WTC11 (cell line): Measurements from ENCODE around the gene MRPL24. TPM values are rescaled to one million over a fixed set of nuclear protein-coding genes. Genes with fewer than 3 reads are reported as not detected.

Experiments used
- ATAC-seq: fragments of 200-7000 bp; cut with Tn5 transposase; 2 replicates; pipeline ENCODE4 v1.10.0; 2021; ENCODE audit warnings: mild to moderate bottlenecking, moderate library complexity
- CTCF ChIA-PET: fragments of 300-600 bp; sonication (Branson Sonifier 250); formaldehyde crosslinking; loops from one replicate; lab custom pipeline; 2021; ENCODE audit warnings: antibody characterized with exemption; lab: Charles Lee
- POLR2A ChIA-PET: fragments of 350-600 bp; sonication (Branson Sonifier 250); formaldehyde crosslinking; loops from one replicate; lab custom pipeline; 2021; ENCODE audit warnings: antibody characterized with exemption; lab: Charles Lee
- DNase-seq: peaks from one replicate; pipeline ENCODE4 v3.0.0; 2021; ENCODE audit warnings: low spot score
- H3K27ac Mint-ChIP-seq: 2 replicates; pipeline ENCODE4 v1.8.0; 2021; ENCODE audit warnings: mixed read lengths
- H3K27me3 Mint-ChIP-seq: 2 replicates; pipeline ENCODE4 v1.8.0; 2021; ENCODE audit warnings: low read depth, mild to moderate bottlenecking, moderate library complexity, mixed read lengths
- H3K36me3 Mint-ChIP-seq: 2 replicates; pipeline ENCODE4 v1.8.0; 2021; ENCODE audit warnings: mixed read lengths
- H3K4me1 Mint-ChIP-seq: 2 replicates; pipeline ENCODE4 v1.8.0; 2022; ENCODE audit warnings: mixed read lengths
- H3K4me3 Mint-ChIP-seq: 2 replicates; pipeline ENCODE4 v1.8.0; 2021; ENCODE audit warnings: mild to moderate bottlenecking, moderate library complexity, mixed read lengths
- H3K9me3 Mint-ChIP-seq: 2 replicates; pipeline ENCODE4 v1.8.0; 2021; ENCODE audit warnings: mixed read lengths
- ATF1 ChIP-seq: sonication (generic); formaldehyde crosslinking; IDR thresholded peaks from 2 replicates; pipeline ENCODE4 v1.8.1; 2023; ENCODE audit warnings: mild to moderate bottlenecking, moderate library complexity, missing genetic modification reagents
- JUN ChIP-seq: sonication (generic); formaldehyde crosslinking; IDR thresholded peaks from 2 replicates; pipeline ENCODE4 v1.8.0; 2023; ENCODE audit warnings: mild to moderate bottlenecking, missing genetic modification reagents
- KAT7 ChIP-seq: sonication (generic); formaldehyde crosslinking; IDR thresholded peaks from 2 replicates; pipeline ENCODE4 v1.8.1; 2023; ENCODE audit warnings: missing genetic modification reagents, mild to moderate bottlenecking, borderline replicate concordance
- MAX ChIP-seq: sonication (generic); formaldehyde crosslinking; IDR thresholded peaks from 2 replicates; pipeline ENCODE4 v1.8.0; 2022; ENCODE audit warnings: mild to moderate bottlenecking, missing genetic modification reagents
- RORB ChIP-seq: fragments of 250-450 bp; sonication (Bioruptor Pico); IDR thresholded peaks from 2 replicates; pipeline ENCODE4 v1.9.0; 2021; ENCODE audit warnings: mild to moderate bottlenecking
- SMAD4 ChIP-seq: sonication (generic); formaldehyde crosslinking; IDR thresholded peaks from 2 replicates; pipeline ENCODE4 v1.8.0; 2022; ENCODE audit warnings: mild to moderate bottlenecking, missing genetic modification reagents
- SOX15 ChIP-seq: fragments of 250-450 bp; sonication (Bioruptor Pico); IDR thresholded peaks from 2 replicates; pipeline ENCODE4 v1.9.0; 2021; ENCODE audit warnings: mild to moderate bottlenecking
- SP1 ChIP-seq: sonication (generic); formaldehyde crosslinking; conservative IDR thresholded peaks from 2 replicates; pipeline ENCODE4 v1.8.1; 2022; ENCODE audit warnings: missing genetic modification reagents
- TEAD4 ChIP-seq: sonication (generic); formaldehyde crosslinking; IDR thresholded peaks from 2 replicates; pipeline ENCODE4 v1.8.0; 2022; ENCODE audit warnings: mild to moderate bottlenecking, missing genetic modification reagents
- ZNF219 ChIP-seq: sonication (generic); formaldehyde crosslinking; IDR thresholded peaks from 2 replicates; pipeline ENCODE4 v1.8.0; 2023; ENCODE audit warnings: missing genetic modification reagents, mild to moderate bottlenecking, borderline replicate concordance
- ZNF263 ChIP-seq: sonication (generic); formaldehyde crosslinking; IDR thresholded peaks from 2 replicates; pipeline ENCODE4 v1.8.1; 2022; ENCODE audit warnings: low read depth, mild to moderate bottlenecking, moderate library complexity, missing genetic modification reagents
- ZNF416 ChIP-seq: fragments of 250-450 bp; sonication (Bioruptor Pico); IDR thresholded peaks from 2 replicates; pipeline ENCODE4 v1.9.0; 2021; ENCODE audit warnings: mild to moderate bottlenecking, inconsistent platforms
- total RNA-seq: library from RNA; stranded (reverse); gene quantifications from 3 replicates; pipeline ENCODE4 v1.2.3, GENCODE V29; 2021
- TF ChIP-seq, protein P1 (sequence below): sonication (generic); formaldehyde crosslinking; IDR thresholded peaks from 2 replicates; pipeline ENCODE4 v1.8.1; 2022; ENCODE audit warnings: low read depth, mild to moderate bottlenecking, moderate library complexity, missing genetic modification reagents, borderline replicate concordance
- TF ChIP-seq, protein P2 (sequence below): sonication (generic); formaldehyde crosslinking; IDR thresholded peaks from 2 replicates; pipeline ENCODE4 v1.8.1; 2023; ENCODE audit warnings: mild to moderate bottlenecking, missing genetic modification reagents, borderline replicate concordance

Gene MRPL24
- total RNA-seq, 1 experiment from 2014 or later, result 35.2 TPM

- ATAC-seq, result no peak
- no peak for DNase-seq
- ChIA-PET POLR2A (interaction anchor here (0.5 to 1.6 kb wide), 4 partner anchors 22 to 222 kb away, joined by 3 to 5 read pairs (median 4); no protein-coding TSS in a partner anchor), CTCF (interaction anchor here (0.7 to 25.2 kb wide), 9 partner anchors 10 to 209 kb away, joined by 3 to 1553 read pairs (median 7); partner anchors contain the start of genes ISG20L2, METTL25B and NTRK1)
- no peak for TF ChIP-seq JUN (CRISPR knock-in tag)
- no peak for TF ChIP-seq KAT7
- no peak for TF ChIP-seq SP1
- no peak for TF ChIP-seq ZNF263 (CRISPR knock-in tag)
- no peak for TF ChIP-seq ZNF219 (CRISPR knock-in tag)
- TF ChIP-seq, protein P1, sequence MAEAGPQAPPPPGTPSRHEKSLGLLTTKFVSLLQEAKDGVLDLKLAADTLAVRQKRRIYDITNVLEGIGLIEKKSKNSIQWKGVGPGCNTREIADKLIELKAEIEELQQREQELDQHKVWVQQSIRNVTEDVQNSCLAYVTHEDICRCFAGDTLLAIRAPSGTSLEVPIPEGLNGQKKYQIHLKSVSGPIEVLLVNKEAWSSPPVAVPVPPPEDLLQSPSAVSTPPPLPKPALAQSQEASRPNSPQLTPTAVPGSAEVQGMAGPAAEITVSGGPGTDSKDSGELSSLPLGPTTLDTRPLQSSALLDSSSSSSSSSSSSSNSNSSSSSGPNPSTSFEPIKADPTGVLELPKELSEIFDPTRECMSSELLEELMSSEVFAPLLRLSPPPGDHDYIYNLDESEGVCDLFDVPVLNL (CRISPR knock-in tag), result no peak
- TF ChIP-seq SMAD4 (CRISPR knock-in tag), result no peak
- no peak for TF ChIP-seq SOX15 (CRISPR knock-in tag)
- no peaks in the 10 kb centered on the region for H3K36me3 Mint-ChIP-seq
- H3K27me3 Mint-ChIP-seq, result no peaks in the 10 kb centered on the region; the same call in 1 of the 2 replicates
- no peak overlapping the region for H3K27ac Mint-ChIP-seq
- no peaks in the 10 kb centered on the region for H3K9me3 Mint-ChIP-seq
- H3K4me3 Mint-ChIP-seq, result no peak overlapping the region
- peaks cover 55% of the 10 kb centered on the region for H3K4me1 Mint-ChIP-seq
Observed at GRCh38 chr1:156711011-156711817, 29.7 kb downstream of the MRPL24 start.

GRCh38 chr1:156709757-156710489, 31.0 kb downstream of the MRPL24 start:
- ChIA-PET POLR2A (interaction anchor here (4.7 to 5.4 kb wide), 2 partner anchors 18 to 33 kb away, joined by 47 to 195 read pairs; partner anchors contain the start of gene NES), CTCF (interaction anchor here (1.0 to 25.2 kb wide), 5 partner anchors 8 to 86 kb away, joined by 5 to 1553 read pairs (median 7); partner anchors contain the start of genes ISG20L2 and METTL25B)
- Mint-ChIP-seq H3K27ac (no peak overlapping the region), H3K4me3 (no peak overlapping the region), H3K4me1 (peaks cover 55% of the 10 kb centered on the region), H3K36me3 (no peaks in the 10 kb centered on the region), H3K27me3 (peaks cover 4% of the 10 kb centered on the region), H3K9me3 (no peaks in the 10 kb centered on the region)
- ATAC-seq (no peak), DNase-seq (no peak)
- TF ChIP-seq, protein P1 (CRISPR knock-in tag), result no peak
- TF ChIP-seq, protein P2, sequence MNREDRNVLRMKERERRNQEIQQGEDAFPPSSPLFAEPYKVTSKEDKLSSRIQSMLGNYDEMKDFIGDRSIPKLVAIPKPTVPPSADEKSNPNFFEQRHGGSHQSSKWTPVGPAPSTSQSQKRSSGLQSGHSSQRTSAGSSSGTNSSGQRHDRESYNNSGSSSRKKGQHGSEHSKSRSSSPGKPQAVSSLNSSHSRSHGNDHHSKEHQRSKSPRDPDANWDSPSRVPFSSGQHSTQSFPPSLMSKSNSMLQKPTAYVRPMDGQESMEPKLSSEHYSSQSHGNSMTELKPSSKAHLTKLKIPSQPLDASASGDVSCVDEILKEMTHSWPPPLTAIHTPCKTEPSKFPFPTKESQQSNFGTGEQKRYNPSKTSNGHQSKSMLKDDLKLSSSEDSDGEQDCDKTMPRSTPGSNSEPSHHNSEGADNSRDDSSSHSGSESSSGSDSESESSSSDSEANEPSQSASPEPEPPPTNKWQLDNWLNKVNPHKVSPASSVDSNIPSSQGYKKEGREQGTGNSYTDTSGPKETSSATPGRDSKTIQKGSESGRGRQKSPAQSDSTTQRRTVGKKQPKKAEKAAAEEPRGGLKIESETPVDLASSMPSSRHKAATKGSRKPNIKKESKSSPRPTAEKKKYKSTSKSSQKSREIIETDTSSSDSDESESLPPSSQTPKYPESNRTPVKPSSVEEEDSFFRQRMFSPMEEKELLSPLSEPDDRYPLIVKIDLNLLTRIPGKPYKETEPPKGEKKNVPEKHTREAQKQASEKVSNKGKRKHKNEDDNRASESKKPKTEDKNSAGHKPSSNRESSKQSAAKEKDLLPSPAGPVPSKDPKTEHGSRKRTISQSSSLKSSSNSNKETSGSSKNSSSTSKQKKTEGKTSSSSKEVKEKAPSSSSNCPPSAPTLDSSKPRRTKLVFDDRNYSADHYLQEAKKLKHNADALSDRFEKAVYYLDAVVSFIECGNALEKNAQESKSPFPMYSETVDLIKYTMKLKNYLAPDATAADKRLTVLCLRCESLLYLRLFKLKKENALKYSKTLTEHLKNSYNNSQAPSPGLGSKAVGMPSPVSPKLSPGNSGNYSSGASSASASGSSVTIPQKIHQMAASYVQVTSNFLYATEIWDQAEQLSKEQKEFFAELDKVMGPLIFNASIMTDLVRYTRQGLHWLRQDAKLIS, result no peak
- TF ChIP-seq ATF1 (CRISPR knock-in tag) (no peak), RORB (CRISPR knock-in tag) (no peak), TEAD4 (CRISPR knock-in tag) (no peak), ZNF416 (CRISPR knock-in tag) (no peak), SMAD4 (CRISPR knock-in tag) (no peak), MAX (no peak)
